KMS-11 (cell line): ENCODE results near the gene MCTP1.

Experiments
- H2AFZ ChIP-seq: fragments of 200-600 bp; sonication (generic); 2 replicates; pipeline ENCODE4 v1.6.1; 2016; ENCODE audit warnings: antibody characterized with exemption, mixed run types, low read depth
- H3K27ac ChIP-seq: fragments of 200-600 bp; sonication (generic); 2 replicates; pipeline ENCODE4 v1.6.1; 2016; ENCODE audit warnings: mild to moderate bottlenecking, mixed run types
- H3K27me3 ChIP-seq: fragments of 200-600 bp; sonication (generic); 2 replicates; pipeline ENCODE4 v1.6.1; 2017; ENCODE audit warnings: mild to moderate bottlenecking, low read depth, mixed run types, moderate library complexity; ENCODE audit not compliant: insufficient read depth
- H3K36me3 ChIP-seq: fragments of 200-600 bp; sonication (generic); 2 replicates; pipeline ENCODE4 v1.6.1; 2017; ENCODE audit warnings: mild to moderate bottlenecking, mixed run types; ENCODE audit not compliant: insufficient read depth
- H3K4me1 ChIP-seq: fragments of 200-600 bp; sonication (generic); 2 replicates; pipeline ENCODE4 v1.6.1; 2016; ENCODE audit warnings: mild to moderate bottlenecking, low read depth, mixed run types; ENCODE audit not compliant: poor library complexity, severe bottlenecking
- H3K4me2 ChIP-seq: fragments of 200-600 bp; sonication (generic); 2 replicates; pipeline ENCODE4 v1.7.0; 2016; ENCODE audit warnings: mild to moderate bottlenecking, mixed run types
- H3K4me3 ChIP-seq: fragments of 200-600 bp; sonication (generic); IDR thresholded peaks from 2 replicates; pipeline ENCODE4 v1.6.1; 2017; ENCODE audit warnings: low read depth, low read length, mixed read lengths; ENCODE audit not compliant: insufficient read depth
- H3K79me2 ChIP-seq: fragments of 200-600 bp; sonication (generic); 2 replicates; pipeline ENCODE4 v1.6.1; 2016; ENCODE audit warnings: low read depth, mixed run types; ENCODE audit not compliant: insufficient read depth
- H3K9ac ChIP-seq: fragments of 200-600 bp; sonication (generic); 2 replicates; pipeline ENCODE4 v1.6.1; 2016; ENCODE audit warnings: mild to moderate bottlenecking, mixed run types
- H4K20me1 ChIP-seq: fragments of 200-600 bp; sonication (generic); 2 replicates; pipeline ENCODE4 v1.6.1; 2016; ENCODE audit warnings: mild to moderate bottlenecking, mixed run types; ENCODE audit not compliant: insufficient read depth
- CTCF ChIP-seq: fragments of 200-600 bp; sonication (generic); conservative IDR thresholded peaks from 2 replicates; pipeline ENCODE4 v1.6.1; 2017; ENCODE audit warnings: low read depth, mild to moderate bottlenecking, antibody characterized with exemption, low read length, moderate library complexity, mixed read lengths

The MCTP1 gene

GRCh38 chr5:94857111-94857510 lies 427.8 kb downstream of the MCTP1 start:
- H3K4me3 ChIP-seq, result no peak overlapping the region
- no peak overlapping the region for H3K4me2 ChIP-seq
- H2AFZ ChIP-seq, result no peak overlapping the region
- H3K36me3 ChIP-seq, result no peaks in the 10 kb centered on the region
- H3K79me2 ChIP-seq, result no peaks in the 10 kb centered on the region
- no peak overlapping the region for H3K9ac ChIP-seq
- H3K27me3 ChIP-seq, result no peaks in the 10 kb centered on the region
- no peak for TF ChIP-seq CTCF
- H3K27ac ChIP-seq, result no peak overlapping the region
- no peaks in the 10 kb centered on the region for H4K20me1 ChIP-seq
- no peaks in the 10 kb centered on the region for H3K4me1 ChIP-seq

- Histone ChIP-seq H3K36me3 (no peaks in the 10 kb centered on the region), H3K79me2 (no peaks in the 10 kb centered on the region), H3K9ac (no peak overlapping the region), H3K4me1 (no peaks in the 10 kb centered on the region), H3K27ac (no peak overlapping the region), H4K20me1 (no peaks in the 10 kb centered on the region), H3K27me3 (no peaks in the 10 kb centered on the region), H3K4me3 (no peak overlapping the region), H2AFZ (no peak overlapping the region), H3K4me2 (no peak overlapping the region)
- TF ChIP-seq CTCF, result no peak
Measured at GRCh38 chr5:94856257-94856800, 428.6 kb downstream of the MCTP1 start.

DNA sequence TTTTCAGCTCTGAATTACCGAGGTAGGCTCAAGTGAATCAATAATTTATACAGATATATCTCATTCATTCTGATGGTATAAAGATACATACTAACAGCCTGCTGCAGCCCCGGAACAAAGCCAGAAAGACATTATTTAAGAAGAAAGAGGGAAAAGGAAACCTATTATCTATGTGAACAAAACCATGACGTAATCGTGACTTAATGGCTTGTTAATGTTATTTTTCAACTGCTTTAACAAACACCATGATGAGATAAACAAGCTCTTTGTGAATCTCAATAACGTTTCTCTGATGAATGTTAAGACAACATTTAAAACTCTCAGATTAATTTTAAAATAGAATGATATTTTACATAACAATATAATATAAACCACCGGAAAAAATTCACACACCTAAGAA lies 429.4 kb downstream of the MCTP1 start:
- H3K27ac ChIP-seq, result no peak overlapping the region
- H3K27me3 ChIP-seq, result no peaks in the 10 kb centered on the region
- H4K20me1 ChIP-seq, result no peaks in the 10 kb centered on the region
- H3K36me3 ChIP-seq, result no peaks in the 10 kb centered on the region
- no peak overlapping the region for H2AFZ ChIP-seq
- H3K4me1 ChIP-seq, result no peaks in the 10 kb centered on the region
- TF ChIP-seq CTCF, result no peak
- no peak overlapping the region for H3K9ac ChIP-seq
- no peaks in the 10 kb centered on the region for H3K79me2 ChIP-seq
- no peak overlapping the region for H3K4me3 ChIP-seq
- H3K4me2 ChIP-seq, result no peak overlapping the region

DNA sequence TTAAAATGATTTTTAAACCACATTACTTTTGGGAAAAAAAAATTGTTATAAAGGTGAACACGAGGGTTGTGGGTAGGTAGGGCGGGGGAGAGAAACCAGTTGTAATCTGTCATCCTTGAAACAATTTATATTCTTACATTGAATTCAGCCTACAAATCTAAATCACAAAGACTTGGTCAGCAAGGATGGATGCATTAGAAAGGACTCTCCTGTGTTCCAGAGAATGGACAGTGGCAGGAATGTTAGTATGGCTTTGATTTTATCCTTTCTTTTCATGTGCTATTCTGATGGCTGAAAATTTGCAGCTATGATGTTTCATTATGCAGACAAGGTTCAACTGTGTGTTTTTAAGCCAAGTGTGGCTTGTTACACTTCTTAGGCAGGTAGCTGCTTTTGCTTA lies 431.8 kb downstream of the MCTP1 start:
- Histone ChIP-seq H3K36me3 (no peaks in the 10 kb centered on the region), H3K4me1 (no peaks in the 10 kb centered on the region), H3K79me2 (no peaks in the 10 kb centered on the region), H3K27ac (no peak overlapping the region), H3K27me3 (no peaks in the 10 kb centered on the region), H2AFZ (no peak overlapping the region), H3K4me3 (no peak overlapping the region), H4K20me1 (no peaks in the 10 kb centered on the region), H3K9ac (no peak overlapping the region), H3K4me2 (no peak overlapping the region)
- no peak for TF ChIP-seq CTCF
